ENCODE results near the gene GARS1.

GARS1 gene

GRCh38 chr7:30656006-30656957 is 61.6 kb downstream of the GARS1 start:
- no peak overlapping the region for H2BK120ac ChIP-seq (ENCODE audit: low read depth, low read length)
- H3K4me3 ChIP-seq (ENCODE audit: low read length), result no peak overlapping the region
- no peak overlapping the region for H3K4me2 ChIP-seq (ENCODE audit: low read length)
- H4K8ac ChIP-seq (ENCODE audit: low read depth, low read length), result no peak overlapping the region
- no CpG with 5 or more reads among the region's 21 CpGs for WGBS (ENCODE audit: extremely low coverage, insufficient coverage, low lambda C conversion rate)
- no peak overlapping the region for H3K56ac ChIP-seq (ENCODE audit: low read length)
- no peak overlapping the region for H2AK5ac ChIP-seq (ENCODE audit: low read length)
- no peak overlapping the region for H3K27ac ChIP-seq (ENCODE audit: low read depth, low read length)
- H3K4me1 ChIP-seq (ENCODE audit: control insufficient read depth, low read depth, low read length), result no peaks in the 10 kb centered on the region
- H4K5ac ChIP-seq (ENCODE audit: low read length), result no peak overlapping the region
- no peaks in the 10 kb centered on the region for H3K79me1 ChIP-seq (ENCODE audit: low read length)
- H2BK5ac ChIP-seq (ENCODE audit: low read length), result no peak overlapping the region
- H3K18ac ChIP-seq (ENCODE audit: low read length), result no peak overlapping the region
- no peak overlapping the region for H2BK15ac ChIP-seq (replicated peaks; ENCODE audit: low read depth)
- H3K79me2 ChIP-seq (ENCODE audit: control insufficient read depth, insufficient read depth, low read length), result no peaks in the 10 kb centered on the region
- H3K4ac ChIP-seq (ENCODE audit: low read depth, low read length), result no peak overlapping the region
- no peak for DNase-seq
- H3K27me3 ChIP-seq (ENCODE audit: insufficient read depth, low read length, poor library complexity), result no peaks in the 10 kb centered on the region
- H3K23ac ChIP-seq (ENCODE audit: low read length), result no peak overlapping the region
- H3K9ac ChIP-seq (ENCODE audit: low read length), result no peak overlapping the region
- no peaks in the 10 kb centered on the region for H3K36me3 ChIP-seq (ENCODE audit: control insufficient read depth, insufficient read depth, low read length)

- no peak overlapping the region for H3K9ac ChIP-seq (ENCODE audit: low read length)
- H3K56ac ChIP-seq (ENCODE audit: low read length), result no peak overlapping the region
- no peak overlapping the region for H2BK15ac ChIP-seq (replicated peaks; ENCODE audit: low read depth)
- H3K36me3 ChIP-seq (ENCODE audit: control insufficient read depth, insufficient read depth, low read length), result no peaks in the 10 kb centered on the region
- no peaks in the 10 kb centered on the region for H3K27me3 ChIP-seq (ENCODE audit: insufficient read depth, low read length, poor library complexity)
- H3K27ac ChIP-seq (ENCODE audit: low read depth, low read length), result no peak overlapping the region
- H3K4me1 ChIP-seq (ENCODE audit: control insufficient read depth, low read depth, low read length), result no peaks in the 10 kb centered on the region
- H3K18ac ChIP-seq (ENCODE audit: low read length), result no peak overlapping the region
- no peak overlapping the region for H2BK120ac ChIP-seq (ENCODE audit: low read depth, low read length)
- no peak overlapping the region for H4K5ac ChIP-seq (ENCODE audit: low read length)
- no peak overlapping the region for H3K4ac ChIP-seq (ENCODE audit: low read depth, low read length)
- H3K79me2 ChIP-seq (ENCODE audit: control insufficient read depth, insufficient read depth, low read length), result no peaks in the 10 kb centered on the region
- H3K4me2 ChIP-seq (ENCODE audit: low read length), result no peak overlapping the region
- H2BK5ac ChIP-seq (ENCODE audit: low read length), result no peak overlapping the region
- no peak overlapping the region for H3K23ac ChIP-seq (ENCODE audit: low read length)
- no peak overlapping the region for H3K4me3 ChIP-seq (ENCODE audit: low read length)
- H3K79me1 ChIP-seq (ENCODE audit: low read length), result no peaks in the 10 kb centered on the region
- no CpG with 5 or more reads among the region's 2 CpGs for WGBS (ENCODE audit: extremely low coverage, insufficient coverage, low lambda C conversion rate)
- DNase-seq, result no peak
- H4K8ac ChIP-seq (ENCODE audit: low read depth, low read length), result no peak overlapping the region
- no peak overlapping the region for H2AK5ac ChIP-seq (ENCODE audit: low read length)
Observed at GRCh38 chr7:30657131-30657530, 62.5 kb downstream of the GARS1 start.

- no CpG with 5 or more reads among the region's 3 CpGs for WGBS (ENCODE audit: extremely low coverage, insufficient coverage, low lambda C conversion rate)
- no peak for DNase-seq
- H4K8ac ChIP-seq (ENCODE audit: low read depth, low read length), result no peak overlapping the region
Observed at GRCh38 chr7:30658479-30659074, 63.9 kb downstream of the GARS1 start.

GRCh38 chr7:30659312-30659711 is 64.6 kb downstream of the GARS1 start:
- Histone ChIP-seq H4K8ac (ENCODE audit: low read depth, low read length) (no peak overlapping the region), H3K18ac (ENCODE audit: low read length) (no peak overlapping the region), H3K56ac (ENCODE audit: low read length) (no peak overlapping the region), H3K4ac (ENCODE audit: low read depth, low read length) (no peak overlapping the region), H3K4me2 (ENCODE audit: low read length) (no peak overlapping the region), H2AK5ac (ENCODE audit: low read length) (no peak overlapping the region), H4K5ac (ENCODE audit: low read length) (no peak overlapping the region), H2BK120ac (ENCODE audit: low read depth, low read length) (no peak overlapping the region), H3K27me3 (ENCODE audit: insufficient read depth, low read length, poor library complexity) (no peaks in the 10 kb centered on the region), H3K4me1 (ENCODE audit: control insufficient read depth, low read depth, low read length) (no peaks in the 10 kb centered on the region), H3K79me2 (ENCODE audit: control insufficient read depth, insufficient read depth, low read length) (no peaks in the 10 kb centered on the region), H3K9ac (ENCODE audit: low read length) (no peak overlapping the region), H3K4me3 (ENCODE audit: low read length) (no peak overlapping the region), H3K23ac (ENCODE audit: low read length) (no peak overlapping the region), H3K27ac (ENCODE audit: low read depth, low read length) (no peak overlapping the region), H2BK5ac (ENCODE audit: low read length) (no peak overlapping the region), H3K79me1 (ENCODE audit: low read length) (no peaks in the 10 kb centered on the region), H2BK15ac (replicated peaks; ENCODE audit: low read depth) (no peak overlapping the region), H3K36me3 (ENCODE audit: control insufficient read depth, insufficient read depth, low read length) (no peaks in the 10 kb centered on the region)
- no CpG with 5 or more reads among the region's 3 CpGs for WGBS (ENCODE audit: extremely low coverage, insufficient coverage, low lambda C conversion rate)
- no peak for DNase-seq

More at GRCh38 chr7:30658479-30659074, 63.9 kb downstream of the GARS1 start:
- H3K4me3 ChIP-seq (ENCODE audit: low read length), result no peak overlapping the region
- no peak overlapping the region for H3K27ac ChIP-seq (ENCODE audit: low read depth, low read length)
- no peak overlapping the region for H3K18ac ChIP-seq (ENCODE audit: low read length)
- no peaks in the 10 kb centered on the region for H3K79me2 ChIP-seq (ENCODE audit: control insufficient read depth, insufficient read depth, low read length)
- no peaks in the 10 kb centered on the region for H3K79me1 ChIP-seq (ENCODE audit: low read length)
- no peaks in the 10 kb centered on the region for H3K27me3 ChIP-seq (ENCODE audit: insufficient read depth, low read length, poor library complexity)
- H3K4ac ChIP-seq (ENCODE audit: low read depth, low read length), result no peak overlapping the region
- H4K5ac ChIP-seq (ENCODE audit: low read length), result no peak overlapping the region
- no peaks in the 10 kb centered on the region for H3K36me3 ChIP-seq (ENCODE audit: control insufficient read depth, insufficient read depth, low read length)
- no peak overlapping the region for H3K56ac ChIP-seq (ENCODE audit: low read length)
- H2BK5ac ChIP-seq (ENCODE audit: low read length), result no peak overlapping the region
- no peak overlapping the region for H2BK120ac ChIP-seq (ENCODE audit: low read depth, low read length)
- no peak overlapping the region for H2AK5ac ChIP-seq (ENCODE audit: low read length)
- H3K23ac ChIP-seq (ENCODE audit: low read length), result no peak overlapping the region
- H3K4me2 ChIP-seq (ENCODE audit: low read length), result no peak overlapping the region
- no peak overlapping the region for H3K9ac ChIP-seq (ENCODE audit: low read length)
- no peaks in the 10 kb centered on the region for H3K4me1 ChIP-seq (ENCODE audit: control insufficient read depth, low read depth, low read length)
- no peak overlapping the region for H2BK15ac ChIP-seq (replicated peaks; ENCODE audit: low read depth)

GRCh38 chr7:30660331-30661255 is 65.9 kb downstream of the GARS1 start:
- H2BK5ac ChIP-seq (ENCODE audit: low read length), result no peak overlapping the region
- H3K9ac ChIP-seq (ENCODE audit: low read length), result no peak overlapping the region
- no CpG with 5 or more reads among the region's 16 CpGs for WGBS (ENCODE audit: extremely low coverage, insufficient coverage, low lambda C conversion rate)
- H3K56ac ChIP-seq (ENCODE audit: low read length), result no peak overlapping the region
- no peaks in the 10 kb centered on the region for H3K27me3 ChIP-seq (ENCODE audit: insufficient read depth, low read length, poor library complexity)
- H2AK5ac ChIP-seq (ENCODE audit: low read length), result no peak overlapping the region
- no peak overlapping the region for H4K8ac ChIP-seq (ENCODE audit: low read depth, low read length)
- no peak overlapping the region for H3K4me3 ChIP-seq (ENCODE audit: low read length)
- H3K4ac ChIP-seq (ENCODE audit: low read depth, low read length), result no peak overlapping the region
- no peak overlapping the region for H3K27ac ChIP-seq (ENCODE audit: low read depth, low read length)
- no peaks in the 10 kb centered on the region for H3K79me1 ChIP-seq (ENCODE audit: low read length)
- H3K79me2 ChIP-seq (ENCODE audit: control insufficient read depth, insufficient read depth, low read length), result no peaks in the 10 kb centered on the region
- H3K4me2 ChIP-seq (ENCODE audit: low read length), result no peak overlapping the region
- H2BK15ac ChIP-seq (replicated peaks; ENCODE audit: low read depth), result no peak overlapping the region
- H3K23ac ChIP-seq (ENCODE audit: low read length), result no peak overlapping the region
- H2BK120ac ChIP-seq (ENCODE audit: low read depth, low read length), result no peak overlapping the region
- no peak overlapping the region for H3K18ac ChIP-seq (ENCODE audit: low read length)
- H4K5ac ChIP-seq (ENCODE audit: low read length), result no peak overlapping the region
- H3K36me3 ChIP-seq (ENCODE audit: control insufficient read depth, insufficient read depth, low read length), result no peaks in the 10 kb centered on the region
- H3K4me1 ChIP-seq (ENCODE audit: control insufficient read depth, low read depth, low read length), result no peaks in the 10 kb centered on the region
- no peak for DNase-seq

All from mesendoderm (in vitro differentiated cells).